ENCODE data around the gene C6orf15.
"Not testable (repeated sequence)": the region's sequence is repeated elsewhere in the genome, so short reads cannot be mapped to it uniquely, and the experiment has no call there.

C6orf15 gene

DNA sequence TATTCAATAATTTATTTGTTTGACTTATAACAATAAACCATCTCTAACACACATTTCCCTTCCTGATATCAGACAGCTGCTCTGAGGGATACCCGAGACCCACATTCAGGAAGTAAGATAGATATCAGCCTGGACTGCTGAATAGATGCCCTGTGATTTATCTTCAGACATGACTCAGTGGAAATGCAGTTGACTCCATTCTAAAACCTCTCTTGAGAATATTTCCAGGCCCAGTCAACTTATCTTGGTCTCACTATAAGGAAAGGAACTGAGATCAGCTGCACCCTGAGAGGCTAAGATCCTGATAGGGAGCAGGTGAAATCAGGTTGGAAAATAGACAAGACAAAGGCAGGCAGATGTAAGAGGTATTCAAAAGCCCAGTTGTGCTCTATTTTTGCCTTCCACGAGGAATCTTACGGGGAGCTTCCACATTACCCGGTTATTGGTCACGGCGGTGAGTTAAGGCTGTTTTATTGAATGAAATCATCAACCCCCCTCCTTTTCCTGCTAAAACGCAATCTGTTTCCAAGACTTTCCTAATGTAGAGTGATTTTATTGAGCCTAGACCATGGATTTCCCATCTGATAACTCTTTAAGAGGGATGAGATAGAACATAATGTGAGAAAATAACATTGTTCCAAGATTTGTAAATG lies 25.5 kb downstream of the C6orf15 start:
- in situ Hi-C loops (cut with HindIII; ENCODE audit: low pct_ligation_motif_present, low pct_unique_long_range_greater_than_20kb, low sequenced_read_pairs) = no loop called here

DNA sequence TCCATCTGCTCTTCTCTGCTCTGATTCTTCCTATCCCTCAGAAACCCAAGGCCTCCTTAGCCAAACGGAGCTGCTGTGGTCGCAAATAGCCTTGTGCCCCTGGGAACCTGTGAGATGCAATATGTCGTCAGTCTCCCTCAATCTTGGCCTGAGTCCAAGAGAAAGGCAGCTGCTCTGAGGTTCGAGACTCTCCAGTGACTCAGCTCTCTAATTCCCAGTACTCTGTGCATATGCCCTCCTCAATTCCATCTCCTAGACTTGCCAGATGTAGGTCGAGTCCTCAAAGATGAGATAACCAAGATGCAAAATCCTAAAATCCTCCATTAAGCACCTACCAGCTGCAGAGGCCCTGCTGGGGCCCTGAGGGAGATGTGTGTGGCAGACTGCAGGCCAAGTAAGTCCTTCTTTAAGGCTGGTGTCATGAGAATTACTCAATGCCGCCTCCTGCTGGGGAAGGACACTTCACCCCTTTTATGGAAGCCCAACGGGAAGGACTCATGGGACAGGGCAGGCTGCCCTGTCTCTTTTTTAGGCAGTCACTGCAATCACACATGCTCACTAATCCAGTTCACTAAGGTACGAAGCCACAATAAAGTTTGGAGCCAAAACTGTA lies 28.5 kb downstream of the C6orf15 start:
- DNase-seq = peak; percentile 31

More for the DNA sequence above, 25.5 kb downstream of the C6orf15 start:
- peak; percentile 26 for DNase-seq

DNA sequence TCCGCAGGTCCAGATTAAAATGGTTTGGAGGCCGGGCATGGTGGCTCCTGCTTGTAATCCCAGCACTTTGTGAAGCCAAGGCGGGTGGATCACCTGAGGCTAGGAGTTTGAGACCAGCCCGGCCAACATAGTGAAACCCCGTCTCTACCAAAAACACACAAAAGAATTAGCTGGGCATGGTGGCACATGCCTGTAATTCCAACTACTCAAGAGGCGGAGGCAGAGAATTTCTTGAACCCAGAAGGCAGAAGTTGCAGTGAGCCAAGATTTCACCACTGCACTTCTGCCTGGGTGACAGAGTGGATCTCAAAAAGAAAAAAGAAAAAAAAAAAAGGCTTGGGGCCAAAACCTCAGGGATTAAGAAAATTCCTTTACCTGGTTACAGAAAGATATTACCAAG lies 30.5 kb downstream of the C6orf15 start:
- in situ Hi-C loops (cut with HindIII; ENCODE audit: low pct_ligation_motif_present, low pct_unique_long_range_greater_than_20kb, low sequenced_read_pairs) = no loop called here
- no peak for DNase-seq

More for the DNA sequence above, 28.5 kb downstream of the C6orf15 start:
- in situ Hi-C loops (cut with HindIII; ENCODE audit: low pct_ligation_motif_present, low pct_unique_long_range_greater_than_20kb, low sequenced_read_pairs) = no loop called here

DNA sequence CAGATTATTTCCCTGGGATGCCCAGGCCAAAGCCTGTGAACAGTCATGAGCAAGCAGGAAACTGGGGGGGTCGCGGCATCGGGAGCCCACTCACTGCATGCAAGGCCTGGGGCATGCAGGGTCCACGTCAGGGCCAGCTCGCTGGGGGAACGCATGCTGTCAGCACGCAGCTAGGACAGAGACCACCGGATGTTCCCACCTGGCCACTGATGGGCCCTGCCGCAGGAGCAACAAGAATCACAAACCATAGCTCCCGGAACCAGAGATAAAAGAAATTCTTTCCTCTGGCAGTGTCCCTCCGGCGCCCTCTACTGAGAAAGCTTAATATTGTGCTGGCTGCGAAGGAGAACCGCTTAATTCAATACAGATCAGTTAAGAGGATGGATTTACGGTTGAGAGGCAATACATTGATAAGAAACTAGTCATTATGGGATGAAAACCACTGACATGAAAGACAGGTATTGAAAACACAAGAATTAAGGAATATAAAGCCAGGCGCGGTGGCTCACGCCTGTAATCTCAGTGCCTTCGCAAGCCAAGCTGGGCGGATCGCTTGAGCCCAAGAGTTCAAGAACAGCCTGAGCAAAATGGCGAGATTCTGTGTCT lies 32.6 kb downstream of the C6orf15 start:
- peak; percentile 69 for DNase-seq
- in situ Hi-C loops (cut with HindIII; ENCODE audit: low pct_ligation_motif_present, low pct_unique_long_range_greater_than_20kb, low sequenced_read_pairs) = no loop called here

DNA sequence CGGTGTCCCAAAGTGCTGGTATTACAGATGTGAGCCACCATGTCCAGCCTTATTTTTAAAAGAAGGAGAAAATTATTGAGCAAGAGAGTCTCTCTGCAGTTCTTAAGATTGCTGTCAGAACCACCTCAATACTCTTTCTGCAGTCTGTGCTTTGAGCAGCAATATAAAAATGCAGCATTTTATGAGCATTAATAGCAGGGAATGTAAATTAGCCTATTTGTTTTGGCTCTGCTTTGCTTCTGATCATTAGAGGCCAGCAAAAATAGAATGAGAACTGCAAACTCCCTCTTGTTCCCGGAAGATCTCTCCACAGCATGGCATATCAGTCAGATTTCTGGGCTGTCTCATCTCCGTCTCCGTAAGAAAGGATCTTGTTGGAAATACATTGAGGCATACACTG lies 35.8 kb downstream of the C6orf15 start:
- DNase-seq = no peak
- in situ Hi-C loops (cut with HindIII; ENCODE audit: low pct_ligation_motif_present, low pct_unique_long_range_greater_than_20kb, low sequenced_read_pairs) = no loop called here

DNA sequence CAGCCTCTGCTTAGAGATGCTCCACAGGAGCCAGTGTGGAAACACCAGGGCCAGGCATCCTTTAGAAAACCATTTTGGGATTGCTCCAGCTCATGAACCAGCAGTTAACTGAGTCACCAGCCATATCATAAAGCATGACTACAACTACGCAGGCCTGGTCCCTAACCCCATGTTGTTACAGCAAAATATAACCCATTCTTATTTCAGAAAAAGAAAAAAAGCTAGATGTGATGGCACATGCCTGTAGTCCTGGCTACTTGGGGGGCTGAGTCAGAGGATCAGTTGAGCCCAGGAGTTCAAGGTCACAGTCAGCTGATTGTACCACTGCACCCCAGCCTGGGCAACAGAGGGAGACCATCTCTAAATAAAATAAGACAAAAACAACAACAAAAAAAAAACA lies 36.8 kb downstream of the C6orf15 start:
- DNase-seq = no peak
- in situ Hi-C loops (cut with HindIII; ENCODE audit: low pct_ligation_motif_present, low pct_unique_long_range_greater_than_20kb, low sequenced_read_pairs) = no loop called here

DNA sequence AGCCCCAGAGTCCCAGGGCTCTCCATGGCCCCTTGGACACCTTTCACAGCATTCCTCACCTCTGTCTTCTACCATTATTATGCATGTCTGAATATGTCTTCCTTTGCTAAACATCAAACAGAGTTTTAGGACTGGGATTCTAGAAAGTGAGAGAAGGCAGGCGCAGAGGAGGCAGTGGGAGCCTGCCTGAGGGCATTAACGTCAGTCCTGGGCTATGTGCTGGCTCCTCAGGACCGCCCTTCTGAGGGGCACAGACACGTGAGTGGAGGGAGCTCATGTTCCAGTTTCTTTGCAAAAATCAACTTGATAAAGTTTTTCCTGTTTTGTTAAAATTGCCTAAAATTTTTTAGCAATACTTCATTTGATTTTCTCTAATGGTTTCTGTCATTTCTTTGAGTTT lies 38.0 kb downstream of the C6orf15 start:
- in situ Hi-C loops (cut with HindIII; ENCODE audit: low pct_ligation_motif_present, low pct_unique_long_range_greater_than_20kb, low sequenced_read_pairs) = no loop called here
- no peak for DNase-seq

DNA sequence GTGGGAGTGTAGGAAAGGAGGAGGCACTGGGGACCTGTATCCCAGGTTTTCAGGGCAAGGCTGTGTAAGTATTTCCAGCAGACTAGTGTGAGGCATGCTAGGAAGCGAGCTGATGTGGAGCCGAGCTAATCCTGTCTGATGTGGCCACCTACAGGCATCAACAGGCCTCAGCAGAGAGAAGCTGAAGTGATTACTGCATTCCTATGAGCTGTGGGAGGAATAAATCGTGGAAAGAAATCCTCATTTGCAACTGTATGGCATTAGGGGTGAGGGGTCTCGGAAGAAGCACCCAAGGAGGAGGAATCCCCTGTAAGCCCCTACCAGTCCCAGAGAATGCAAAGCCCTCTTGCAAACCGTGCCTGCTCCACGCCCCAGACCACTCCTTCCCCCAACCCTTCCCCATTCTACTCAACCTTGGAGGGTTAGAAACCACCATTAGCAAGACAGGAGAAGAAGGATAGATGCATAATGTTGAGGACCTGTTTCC lies 41.6 kb downstream of the C6orf15 start:
- in situ Hi-C loops (cut with HindIII; ENCODE audit: low pct_ligation_motif_present, low pct_unique_long_range_greater_than_20kb, low sequenced_read_pairs) = no loop called here
- peak; percentile 75 for DNase-seq

DNA sequence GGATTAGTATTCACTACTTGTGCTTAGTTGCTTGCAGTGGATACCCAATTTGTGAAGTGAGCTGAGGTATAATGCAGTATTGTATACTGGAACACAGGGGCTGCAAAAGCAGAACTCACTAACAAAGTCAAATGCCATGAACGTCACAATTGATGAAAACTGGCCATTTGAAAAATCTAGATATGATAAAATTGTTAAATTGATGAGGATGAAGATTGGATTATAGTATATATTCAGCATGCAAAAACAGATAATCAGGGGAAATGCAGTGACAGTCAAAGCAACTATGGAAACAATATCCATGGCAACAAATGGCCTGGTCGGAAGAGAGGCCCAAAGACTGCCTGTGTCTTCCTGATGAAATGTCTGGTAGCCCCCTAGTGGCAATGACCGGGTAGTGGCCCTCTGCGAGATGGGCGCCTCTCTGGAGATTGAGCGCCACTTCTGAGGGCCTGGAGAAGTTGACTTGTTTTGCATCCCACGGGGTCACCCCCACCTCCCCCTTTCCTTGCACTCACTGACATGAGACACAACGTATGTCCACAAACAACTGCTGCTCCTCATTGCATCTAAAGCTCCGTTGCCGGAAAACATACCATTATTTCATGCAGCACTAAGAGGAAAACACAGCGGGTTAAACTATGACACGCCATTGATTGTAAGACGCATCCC lies 43.6 kb downstream of the C6orf15 start:
- peak; percentile 78 for DNase-seq
- in situ Hi-C loops (cut with HindIII; ENCODE audit: low pct_ligation_motif_present, low pct_unique_long_range_greater_than_20kb, low sequenced_read_pairs) = no loop called here

DNA sequence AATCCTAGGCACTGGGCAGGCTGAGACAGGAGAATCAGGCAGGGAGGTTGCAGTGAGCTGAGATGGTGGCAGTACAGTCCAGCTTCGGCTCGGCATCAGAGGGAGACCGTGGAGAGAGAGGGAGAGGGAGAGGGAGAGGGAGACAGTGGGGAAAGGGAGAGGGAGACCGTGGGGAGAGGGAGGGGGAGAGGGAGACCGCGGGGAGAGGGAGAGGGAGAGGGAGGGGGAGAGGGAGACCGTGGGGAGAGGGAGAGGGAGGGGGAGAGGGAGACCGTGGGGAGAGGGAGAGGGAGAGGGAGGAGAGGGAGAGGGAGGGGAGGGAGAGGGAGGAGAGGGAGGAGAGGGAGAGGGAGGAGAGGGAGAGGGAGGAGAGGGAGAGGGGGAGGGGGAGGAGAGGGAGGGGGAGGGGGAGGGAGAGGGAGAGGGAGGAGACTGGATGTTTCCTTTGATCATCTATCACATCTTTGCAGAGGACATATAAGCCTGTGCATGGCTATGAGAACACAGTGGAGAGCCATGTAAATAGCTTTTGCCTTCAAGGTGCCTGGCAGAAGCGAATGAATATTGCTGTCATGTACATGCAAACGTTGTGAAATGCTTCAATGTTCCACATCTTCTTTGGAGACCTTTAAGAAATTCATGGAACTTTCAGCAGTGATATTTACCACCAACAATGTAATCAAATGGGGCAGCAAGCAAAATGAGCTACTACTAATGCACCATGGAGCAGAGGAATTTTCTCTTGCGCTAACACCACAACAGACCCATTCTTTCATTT lies 44.3 kb downstream of the C6orf15 start:
- DNase-seq; in situ Hi-C loops (cut with HindIII; ENCODE audit: low pct_ligation_motif_present, low pct_unique_long_range_greater_than_20kb, low sequenced_read_pairs): not testable (repeated sequence)

DNA sequence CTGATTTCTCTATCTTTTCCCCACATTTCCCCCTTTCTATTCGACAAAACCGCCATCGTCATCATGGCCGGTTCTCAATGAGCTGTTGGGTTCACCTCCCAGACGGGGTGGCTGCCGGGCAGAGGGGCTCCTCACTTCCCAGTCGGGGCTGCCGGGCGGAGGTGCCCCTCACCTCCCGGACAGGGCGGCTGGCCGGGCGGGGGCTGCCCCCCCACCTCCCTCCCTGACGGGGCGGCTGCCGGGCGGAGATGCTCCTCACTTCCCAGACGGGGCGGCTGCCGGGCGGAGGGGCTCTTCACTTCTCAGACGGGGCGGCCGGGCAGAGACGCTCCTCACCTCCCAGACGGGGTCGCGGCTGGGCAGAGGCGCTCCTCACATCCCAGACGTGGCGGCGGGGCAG lies 45.3 kb downstream of the C6orf15 start:
- DNase-seq; in situ Hi-C loops (cut with HindIII; ENCODE audit: low pct_ligation_motif_present, low pct_unique_long_range_greater_than_20kb, low sequenced_read_pairs): not testable (repeated sequence)

DNA sequence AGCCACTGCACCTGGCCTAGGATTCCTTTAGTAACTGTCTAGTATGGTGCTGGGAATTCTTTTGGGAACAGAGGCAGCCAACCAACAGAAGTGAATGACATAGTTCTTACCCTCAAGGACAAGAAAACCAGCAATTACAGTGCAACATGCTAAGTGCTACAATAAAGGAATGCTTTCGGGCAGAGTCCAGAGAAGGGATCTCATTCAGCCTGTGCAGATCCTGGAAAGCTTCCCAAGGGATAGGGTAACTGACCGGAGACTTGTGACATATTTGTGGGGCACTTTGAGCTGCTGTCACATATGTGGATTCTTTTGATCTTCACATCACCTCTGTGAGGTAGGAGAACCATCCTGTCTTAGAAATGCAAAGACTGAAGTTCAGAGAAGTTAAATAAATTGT lies 46.8 kb downstream of the C6orf15 start:
- in situ Hi-C loops (cut with HindIII; ENCODE audit: low pct_ligation_motif_present, low pct_unique_long_range_greater_than_20kb, low sequenced_read_pairs) = no loop called here
- no peak for DNase-seq

DNA sequence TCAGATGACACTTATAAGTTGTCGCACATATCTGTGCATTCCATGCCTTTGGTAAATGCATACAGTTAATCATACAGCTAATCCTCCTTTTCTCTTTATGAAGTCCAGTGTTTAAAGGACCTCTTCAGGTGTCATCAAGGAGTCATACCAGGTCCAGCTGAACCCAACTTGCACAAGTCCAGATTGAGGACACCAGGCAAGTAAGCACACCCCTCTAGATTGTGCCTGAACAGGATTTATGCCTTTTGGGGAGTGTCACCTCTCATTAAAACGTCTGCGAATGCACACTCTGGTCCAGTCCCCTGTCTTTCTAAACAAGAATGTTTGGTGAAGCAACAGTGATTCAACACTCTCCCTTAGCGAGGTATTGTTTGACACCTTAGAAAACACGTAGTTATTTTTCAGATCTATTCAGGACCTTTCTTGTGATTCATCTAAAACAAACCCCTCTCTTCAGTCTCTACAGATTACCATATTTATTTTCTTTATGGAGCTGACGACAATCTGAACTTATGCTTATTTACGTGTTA lies 48.4 kb downstream of the C6orf15 start:
- in situ Hi-C loops (cut with HindIII; ENCODE audit: low pct_ligation_motif_present, low pct_unique_long_range_greater_than_20kb, low sequenced_read_pairs) = no loop called here

More for the DNA sequence above, 48.4 kb downstream of the C6orf15 start:
- no peak for DNase-seq

All from ACHN (cell line).